HL-60/S4 treated with retinoic acid at 250 ng/mL for 4 days and 3 days (cell line): Measurements from ENCODE around the gene ENO3.
"Not testable (repeated sequence)": the region's sequence is repeated elsewhere in the genome, so short reads cannot be mapped to it uniquely, and the experiment has no call there.

Experiments
- in situ Hi-C: fragments of 300-500 bp; cut with MboI; formaldehyde crosslinking; loops from 2 replicates; pipeline ENCODE4 v1.7.0; 2022; ENCODE audit warnings: low sequenced_read_pairs

ENO3 gene

DNA sequence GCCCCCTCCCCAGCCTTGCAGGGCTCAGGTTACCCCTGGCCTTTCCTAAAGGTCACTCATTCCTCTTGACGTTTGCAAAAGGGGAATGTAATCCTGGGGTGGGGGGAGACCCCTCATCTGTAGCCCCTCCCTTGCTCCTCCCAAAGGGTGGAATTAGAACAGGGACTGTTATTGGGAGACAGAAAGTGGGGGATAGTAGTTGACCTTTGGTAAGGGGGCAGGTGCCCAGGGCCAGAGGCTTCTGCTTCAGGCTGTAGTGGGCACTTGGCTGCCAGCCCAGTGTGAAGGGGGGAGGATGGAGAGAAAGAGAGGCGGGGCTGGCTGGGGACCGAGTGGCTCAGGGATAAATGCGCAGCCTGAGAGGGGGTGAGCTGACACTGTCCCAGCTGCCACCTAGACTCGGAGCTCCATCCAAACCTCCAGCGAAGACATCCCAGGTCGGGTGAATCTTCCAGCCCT, at the start of gene ENO3:
Gene ENO3 (plus strand): TSS at position 374 of the 459 bp plus-strand sequence. CDS start 711 bp downstream, outside the sequence.
- in situ Hi-C loops = no loop called here

DNA sequence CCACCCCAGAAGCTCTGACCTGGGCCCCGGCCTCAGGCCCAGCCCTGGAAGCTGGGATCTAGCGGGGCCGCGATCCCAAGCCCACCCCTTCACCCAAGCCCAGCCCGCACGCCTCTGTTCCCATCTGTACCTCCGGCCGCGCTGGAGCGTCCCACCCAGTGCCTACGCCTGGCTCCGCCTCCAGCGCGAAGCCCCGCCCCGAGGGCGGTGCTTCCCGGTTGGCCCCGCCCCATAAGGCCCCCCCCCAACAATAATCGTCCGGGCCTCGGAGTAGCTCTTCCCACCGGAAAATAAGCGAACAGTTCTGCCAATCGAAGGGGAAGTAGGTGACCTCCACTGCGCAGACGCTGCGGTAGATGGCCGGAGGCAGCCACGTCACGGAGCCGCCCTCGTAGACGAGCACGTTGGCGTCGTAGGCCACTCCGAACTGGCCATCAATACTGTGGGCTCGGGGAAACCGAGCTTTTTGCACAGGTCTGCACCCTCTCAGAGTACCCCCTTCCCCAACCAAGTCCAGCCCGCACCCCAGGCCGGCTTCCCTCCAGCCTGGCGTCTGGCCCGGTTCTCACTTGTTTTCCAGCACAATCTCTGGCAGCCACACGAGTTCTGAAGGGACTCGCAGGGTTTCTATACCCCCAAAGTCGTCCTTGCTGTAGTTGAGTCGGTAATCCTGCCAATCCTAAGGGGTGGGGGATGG, 49.1 kb upstream of the ENO3 start:
- in situ Hi-C loops = no loop called here

DNA sequence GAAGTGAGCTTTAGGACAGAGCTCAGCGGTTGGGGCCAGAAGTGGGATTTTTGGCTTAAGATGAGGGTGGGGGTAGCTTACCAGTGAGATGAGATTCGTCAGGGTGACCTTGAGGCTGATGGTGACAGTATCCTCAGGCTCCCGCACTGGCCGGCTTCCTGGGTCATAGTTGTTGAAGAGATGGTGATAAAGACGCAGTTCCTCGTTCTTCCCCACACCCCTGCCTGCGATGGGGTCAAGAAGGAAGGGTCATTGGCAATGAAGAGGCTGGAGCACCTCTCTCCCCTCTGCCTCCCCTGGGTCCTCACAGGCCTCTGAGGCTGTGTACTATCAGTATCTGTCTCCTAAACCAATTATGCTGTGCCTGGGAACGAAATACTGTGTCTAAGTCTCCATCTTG, 48.4 kb upstream of the ENO3 start:
- in situ Hi-C loops = no loop called here

- in situ Hi-C loops = no loop called here
Observed at GRCh38 chr17:4903051-4903818, 47.7 kb upstream of the ENO3 start, which contains the start of gene CHRNE. TSS of gene CHRNE (minus strand) at chr17:4903098. CDS start at chr17:4903063, 35 bp downstream.

DNA sequence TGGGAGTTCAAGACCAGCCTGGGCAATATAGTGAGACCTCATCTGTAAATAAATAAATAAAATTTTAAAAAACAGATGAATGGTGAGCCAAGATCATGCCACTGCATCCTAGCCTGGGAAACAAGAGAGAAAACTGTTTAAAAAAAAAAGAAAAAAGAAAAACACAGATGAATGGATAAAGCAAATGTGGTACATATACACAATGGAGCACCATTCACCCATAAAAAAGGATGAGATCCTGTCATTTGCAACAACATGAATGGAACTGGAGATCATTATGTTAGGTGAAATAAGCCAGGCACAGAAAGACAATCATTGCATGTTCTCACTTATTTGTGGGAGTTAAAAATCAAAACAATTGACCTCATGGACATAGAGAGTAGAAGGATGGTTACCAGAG, 44.3 kb upstream of the ENO3 start:
- in situ Hi-C loops = not testable (repeated sequence)

DNA sequence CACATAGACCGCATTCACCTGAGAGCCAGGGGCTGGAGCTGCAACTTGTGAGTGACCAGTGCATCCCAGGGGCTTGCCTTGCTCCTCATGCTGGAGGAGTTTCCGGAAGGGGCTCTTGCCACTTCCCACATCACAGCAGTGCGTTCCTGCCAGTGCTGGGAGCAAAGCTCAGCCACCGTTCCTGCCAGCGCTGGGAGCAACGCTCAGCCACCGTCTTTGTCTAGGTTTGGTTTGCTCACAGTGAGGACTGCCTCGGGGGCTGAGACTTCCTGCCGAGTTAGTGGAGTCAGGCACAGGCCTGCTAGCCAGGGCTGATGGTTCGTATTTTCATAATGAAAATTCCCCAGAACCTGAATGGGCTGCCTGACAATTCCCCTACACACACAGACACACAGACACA, 42.6 kb upstream of the ENO3 start:
- in situ Hi-C loops = no loop called here

GRCh38 chr17:4908711-4909496, 42.0 kb upstream of the ENO3 start:
- in situ Hi-C loops = no loop called here

GRCh38 chr17:4913994-4914393, 36.9 kb upstream of the ENO3 start:
- in situ Hi-C loops = no loop called here

DNA sequence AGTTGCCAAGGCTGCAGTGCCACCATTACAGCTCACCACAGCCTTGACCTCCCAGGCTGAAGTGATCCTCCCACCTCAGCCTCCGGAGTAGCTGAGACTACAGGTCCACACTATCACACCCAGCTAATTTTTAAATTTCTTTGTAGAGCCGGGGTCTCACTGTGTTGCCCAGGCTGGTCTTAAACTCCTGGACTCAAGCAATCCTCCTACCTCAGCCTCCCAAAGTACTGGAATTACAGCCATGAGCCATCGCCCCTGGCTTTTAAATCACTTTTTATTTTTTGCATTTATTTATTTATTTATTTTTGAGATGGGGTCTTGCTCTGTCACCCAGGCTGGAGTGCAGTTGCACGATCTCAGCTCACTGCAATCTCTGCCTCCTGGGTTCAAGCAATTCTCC, 36.4 kb upstream of the ENO3 start:
- in situ Hi-C loops = not testable (repeated sequence)

GRCh38 chr17:4919511-4920047, 31.3 kb upstream of the ENO3 start:
- in situ Hi-C loops = no loop called here

DNA sequence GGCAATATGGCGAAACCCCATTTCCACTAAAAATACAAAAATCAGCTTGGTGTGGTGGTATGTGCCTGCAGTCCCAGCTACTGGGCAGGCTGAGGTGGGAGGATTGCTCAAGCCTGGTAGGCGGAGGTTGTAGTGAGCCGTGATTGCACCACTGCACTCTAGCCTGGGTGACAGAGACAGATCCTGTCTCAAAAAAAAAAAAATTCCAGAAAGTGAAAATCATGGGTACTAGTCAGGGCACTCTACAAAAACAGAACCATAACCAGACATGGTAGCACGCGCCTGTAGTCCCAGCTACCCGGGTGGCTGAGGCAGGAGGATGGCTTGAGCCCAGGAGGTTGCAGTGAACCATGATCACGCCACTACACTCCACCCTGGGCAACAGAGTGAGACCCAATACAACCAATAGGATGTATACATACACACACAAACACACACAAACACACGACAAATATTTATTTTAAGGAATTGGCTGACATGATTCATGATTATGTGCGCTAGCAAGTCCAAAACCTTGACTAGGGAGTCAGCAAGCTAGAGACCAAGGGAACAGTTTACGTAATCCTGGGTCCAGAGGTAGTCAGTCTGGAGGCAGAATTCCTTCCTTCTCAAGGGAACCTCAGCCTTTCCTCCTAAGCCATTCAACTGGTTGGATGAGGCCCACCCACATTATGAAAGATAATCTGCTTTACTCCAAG, 30.4 kb upstream of the ENO3 start:
- in situ Hi-C loops = no loop called here

- in situ Hi-C loops = no loop called here
Observed at GRCh38 chr17:4921320-4921719, 29.6 kb upstream of the ENO3 start.

DNA sequence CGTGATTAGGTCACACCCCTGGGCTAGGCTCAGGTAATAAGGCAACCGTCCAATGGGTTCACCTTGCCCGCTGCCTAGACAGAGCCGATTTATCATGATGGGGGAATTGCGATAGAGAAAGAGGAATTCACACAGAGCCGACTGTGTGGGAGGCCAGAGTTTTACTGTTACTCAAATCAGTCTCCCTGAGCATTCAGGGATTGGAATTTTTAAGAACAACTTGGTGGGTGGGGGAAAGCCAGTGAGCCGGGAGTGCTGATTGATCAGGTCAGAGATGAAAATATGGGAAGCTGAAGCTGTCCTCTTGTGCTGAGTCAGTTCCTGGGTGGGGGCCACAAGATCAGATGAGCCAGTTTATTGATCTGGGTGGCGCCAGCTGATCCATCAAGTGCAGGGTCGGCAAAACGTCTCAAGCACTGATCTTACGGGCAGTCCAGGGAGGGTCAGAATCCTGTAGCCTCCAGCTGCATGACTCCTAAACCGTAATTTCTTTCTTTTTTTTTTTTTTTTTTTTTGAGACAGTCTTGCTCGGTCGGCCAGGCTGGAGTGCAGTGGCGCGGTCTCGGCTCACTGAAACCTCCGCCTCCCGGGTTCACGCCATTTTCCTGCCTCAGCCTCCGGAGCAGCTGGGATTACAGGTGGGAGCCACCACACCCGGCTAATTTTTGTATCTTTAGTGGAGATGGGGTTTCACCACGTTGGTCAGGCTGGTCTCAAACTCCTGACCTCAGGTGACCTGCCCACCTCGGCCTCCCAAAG, 24.2 kb upstream of the ENO3 start:
- in situ Hi-C loops = not testable (repeated sequence)

GRCh38 chr17:4928881-4929280, 22.0 kb upstream of the ENO3 start:
- in situ Hi-C loops = no loop called here

DNA sequence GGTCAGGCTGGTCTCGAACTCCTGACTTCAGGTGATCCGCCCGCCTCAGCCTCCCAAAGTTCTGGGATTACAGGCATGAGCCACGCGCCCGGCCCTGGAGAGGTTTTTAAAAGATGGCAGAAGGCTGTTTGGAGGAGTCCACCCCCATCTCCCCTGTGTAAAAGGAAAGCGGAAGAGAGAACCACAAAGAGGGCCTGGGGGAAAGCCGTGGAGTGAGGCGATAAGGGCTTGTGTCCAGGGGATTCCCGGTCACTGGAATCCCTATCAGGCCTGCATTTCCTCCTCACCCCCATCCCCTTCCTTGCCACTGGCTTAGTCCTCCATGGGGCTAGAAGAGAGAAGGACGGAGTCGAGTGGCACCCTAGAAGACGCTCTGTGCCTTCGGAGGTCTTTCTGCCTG, 19.0 kb upstream of the ENO3 start, which contains the start of gene GP1BA:
Gene GP1BA (plus strand): TSS at position 315 of the 400 bp plus-strand sequence. CDS start 328 bp downstream, outside the sequence.
- in situ Hi-C loops = no loop called here

DNA sequence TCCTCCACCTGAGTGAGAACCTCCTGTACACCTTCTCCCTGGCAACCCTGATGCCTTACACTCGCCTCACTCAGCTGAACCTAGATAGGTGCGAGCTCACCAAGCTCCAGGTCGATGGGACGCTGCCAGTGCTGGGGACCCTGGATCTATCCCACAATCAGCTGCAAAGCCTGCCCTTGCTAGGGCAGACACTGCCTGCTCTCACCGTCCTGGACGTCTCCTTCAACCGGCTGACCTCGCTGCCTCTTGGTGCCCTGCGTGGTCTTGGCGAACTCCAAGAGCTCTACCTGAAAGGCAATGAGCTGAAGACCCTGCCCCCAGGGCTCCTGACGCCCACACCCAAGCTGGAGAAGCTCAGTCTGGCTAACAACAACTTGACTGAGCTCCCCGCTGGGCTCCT, 18.2 kb upstream of the ENO3 start:
- in situ Hi-C loops = no loop called here

- in situ Hi-C loops = no loop called here
Observed at GRCh38 chr17:4933646-4934045, 17.3 kb upstream of the ENO3 start.

- in situ Hi-C loops = no loop called here
Observed at GRCh38 chr17:4934173-4934979, 16.5 kb upstream of the ENO3 start.

- in situ Hi-C loops = no loop called here
Observed at GRCh38 chr17:4935650-4936049, 15.3 kb upstream of the ENO3 start.
